ENCODE measurements around the gene DDAH2. TPM values are rescaled to one million over a fixed set of nuclear protein-coding genes. Genes with fewer than 3 reads are reported as not detected.

DDAH2 gene
- total RNA-seq, 1 donor from 2014 or later: 142 TPM

GRCh38 chr6:31718265-31718664 is 10.8 kb downstream of the DDAH2 start:
- peaks cover 1% of the 10 kb centered on the region for H3K36me3 Mint-ChIP-seq
- no peaks in the 10 kb centered on the region for H3K27me3 Mint-ChIP-seq (ENCODE audit: low read depth)
- TF ChIP-seq CTCF (IDR thresholded peaks at IDR 0.05; ENCODE audit: unreplicated experiment): no peak
- DNase-seq (ENCODE audit: low spot score in 2 of 2, unreplicated experiment in 2 of 2): no peak
- H3K9me3 Mint-ChIP-seq: no peaks in the 10 kb centered on the region
- H3K27ac Mint-ChIP-seq: peak overlapping the region; percentile 81
- no peak overlapping the region for H3K4me3 Mint-ChIP-seq
- peaks cover 42% of the 10 kb centered on the region for H3K4me1 Mint-ChIP-seq

- no peak for TF ChIP-seq CTCF (IDR thresholded peaks at IDR 0.05; ENCODE audit: unreplicated experiment)
- Mint-ChIP-seq H3K36me3 (peaks cover 1% of the 10 kb centered on the region), H3K4me3 (no peak overlapping the region), H3K27me3 (ENCODE audit: low read depth) (no peaks in the 10 kb centered on the region), H3K27ac (peak overlapping the region; percentile 81), H3K9me3 (no peaks in the 10 kb centered on the region), H3K4me1 (peaks cover 46% of the 10 kb centered on the region)
- DNase-seq (ENCODE audit: low spot score in 2 of 2, unreplicated experiment in 2 of 2): no peak
Observed at GRCh38 chr6:31717499-31718222, 11.4 kb downstream of the DDAH2 start.

- DNase-seq (ENCODE audit: low spot score in 2 of 2, unreplicated experiment in 2 of 2): no peak
- peaks cover 50% of the 10 kb centered on the region for H3K4me1 Mint-ChIP-seq
Observed at GRCh38 chr6:31715022-31715958, 13.8 kb downstream of the DDAH2 start, which contains the start of gene LY6G6D. LY6G6D (plus strand) TSS chr6:31715348; CDS start chr6:31715356, 8 bp downstream.

GRCh38 chr6:31713991-31714684 is 15.0 kb downstream of the DDAH2 start:
- H3K4me1 Mint-ChIP-seq: peaks cover 45% of the 10 kb centered on the region
- no peak overlapping the region for H3K4me3 Mint-ChIP-seq
- H3K27me3 Mint-ChIP-seq (ENCODE audit: low read depth): no peaks in the 10 kb centered on the region
- no peaks in the 10 kb centered on the region for H3K36me3 Mint-ChIP-seq
- H3K9me3 Mint-ChIP-seq: no peaks in the 10 kb centered on the region
- H3K27ac Mint-ChIP-seq: peak overlapping the region; percentile 99
- no peak for TF ChIP-seq CTCF (IDR thresholded peaks at IDR 0.05; ENCODE audit: unreplicated experiment)
- no peak for DNase-seq (ENCODE audit: low spot score in 2 of 2, unreplicated experiment in 2 of 2)

More at GRCh38 chr6:31715022-31715958, 13.8 kb downstream of the DDAH2 start, which contains the start of gene LY6G6D:
- no peaks in the 10 kb centered on the region for H3K27me3 Mint-ChIP-seq (ENCODE audit: low read depth)
- no peaks in the 10 kb centered on the region for H3K9me3 Mint-ChIP-seq
- H3K4me3 Mint-ChIP-seq: no peak within 1 kb of the TSS
- H3K36me3 Mint-ChIP-seq: no peaks in the 10 kb centered on the region
- peak within 1 kb of the TSS; percentile 99 for H3K27ac Mint-ChIP-seq
- no peak for TF ChIP-seq CTCF (IDR thresholded peaks at IDR 0.05; ENCODE audit: unreplicated experiment)

- no peak for TF ChIP-seq CTCF (IDR thresholded peaks at IDR 0.05; ENCODE audit: unreplicated experiment)
- H3K36me3 Mint-ChIP-seq: no peaks in the 10 kb centered on the region
- no peak overlapping the region for H3K4me3 Mint-ChIP-seq
- no peak for DNase-seq (ENCODE audit: low spot score in 2 of 2, unreplicated experiment in 2 of 2)
- H3K27ac Mint-ChIP-seq: peak overlapping the region; percentile 99
- H3K9me3 Mint-ChIP-seq: no peaks in the 10 kb centered on the region
- peaks cover 40% of the 10 kb centered on the region for H3K4me1 Mint-ChIP-seq
- no peaks in the 10 kb centered on the region for H3K27me3 Mint-ChIP-seq (ENCODE audit: low read depth)
Observed at GRCh38 chr6:31713465-31713864, 15.6 kb downstream of the DDAH2 start.

Measured in mesothelial cell of epicardium (in vitro differentiated cells).